Measurements from ENCODE around the gene TESMIN. TPM values are rescaled to one million over a fixed set of nuclear protein-coding genes. Genes with fewer than 3 reads are reported as not detected.

The TESMIN gene
- total RNA-seq, 2 donors from 2014 or later, result 0.47 to 0.78 TPM

GRCh38 chr11:68709062-68709461 lies 42.3 kb downstream of the TESMIN start:
- Histone ChIP-seq H3K27me3 (no peaks in the 10 kb centered on the region), H3K4me1 (no peaks in the 10 kb centered on the region), H3K27ac (no peak overlapping the region), H3K36me3 (no peaks in the 10 kb centered on the region), H3K9me3 (no peaks in the 10 kb centered on the region), H3K4me3 (no peak overlapping the region)
- no peak for DNase-seq (ENCODE audit: low spot score)
- TF ChIP-seq, protein P1, sequence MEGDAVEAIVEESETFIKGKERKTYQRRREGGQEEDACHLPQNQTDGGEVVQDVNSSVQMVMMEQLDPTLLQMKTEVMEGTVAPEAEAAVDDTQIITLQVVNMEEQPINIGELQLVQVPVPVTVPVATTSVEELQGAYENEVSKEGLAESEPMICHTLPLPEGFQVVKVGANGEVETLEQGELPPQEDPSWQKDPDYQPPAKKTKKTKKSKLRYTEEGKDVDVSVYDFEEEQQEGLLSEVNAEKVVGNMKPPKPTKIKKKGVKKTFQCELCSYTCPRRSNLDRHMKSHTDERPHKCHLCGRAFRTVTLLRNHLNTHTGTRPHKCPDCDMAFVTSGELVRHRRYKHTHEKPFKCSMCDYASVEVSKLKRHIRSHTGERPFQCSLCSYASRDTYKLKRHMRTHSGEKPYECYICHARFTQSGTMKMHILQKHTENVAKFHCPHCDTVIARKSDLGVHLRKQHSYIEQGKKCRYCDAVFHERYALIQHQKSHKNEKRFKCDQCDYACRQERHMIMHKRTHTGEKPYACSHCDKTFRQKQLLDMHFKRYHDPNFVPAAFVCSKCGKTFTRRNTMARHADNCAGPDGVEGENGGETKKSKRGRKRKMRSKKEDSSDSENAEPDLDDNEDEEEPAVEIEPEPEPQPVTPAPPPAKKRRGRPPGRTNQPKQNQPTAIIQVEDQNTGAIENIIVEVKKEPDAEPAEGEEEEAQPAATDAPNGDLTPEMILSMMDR (IDR thresholded peaks at IDR 0.05), result no peak

- no peaks in the 10 kb centered on the region for H3K9me3 ChIP-seq
- no peak for DNase-seq (ENCODE audit: low spot score)
- no peaks in the 10 kb centered on the region for H3K27me3 ChIP-seq
- H3K4me1 ChIP-seq, result no peaks in the 10 kb centered on the region
- TF ChIP-seq, protein P1 (IDR thresholded peaks at IDR 0.05), result no peak
- no peak overlapping the region for H3K4me3 ChIP-seq
- no peak overlapping the region for H3K27ac ChIP-seq
- no peaks in the 10 kb centered on the region for H3K36me3 ChIP-seq
Observed at GRCh38 chr11:68707527-68707926, 43.8 kb downstream of the TESMIN start.

DNA sequence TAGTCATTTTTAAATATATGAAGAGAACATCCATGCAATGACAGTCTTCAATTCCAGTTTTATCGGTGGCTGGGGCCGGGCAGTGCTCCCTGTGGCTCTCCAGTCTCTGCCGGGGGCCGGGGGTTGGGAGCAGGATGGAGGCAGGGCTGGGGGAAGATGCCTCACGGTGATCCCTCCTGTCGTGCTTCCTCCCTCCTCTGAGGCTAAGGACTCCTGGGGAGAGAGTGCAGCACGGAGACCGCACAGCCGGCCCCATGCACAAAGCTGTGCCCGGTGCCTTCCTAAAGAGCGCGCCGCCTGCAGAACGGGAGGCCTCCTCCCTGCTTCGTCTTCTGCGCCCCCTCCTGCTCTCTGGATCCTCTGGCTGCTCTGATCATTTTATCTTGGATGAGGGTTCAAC lies 46.4 kb downstream of the TESMIN start:
- Histone ChIP-seq H3K4me3 (no peak overlapping the region), H3K9me3 (no peaks in the 10 kb centered on the region), H3K27ac (no peak overlapping the region), H3K27me3 (no peaks in the 10 kb centered on the region), H3K36me3 (no peaks in the 10 kb centered on the region), H3K4me1 (no peaks in the 10 kb centered on the region)
- TF ChIP-seq, protein P1 (IDR thresholded peaks at IDR 0.05), result no peak
- DNase-seq (ENCODE audit: low spot score), result no peak

DNA sequence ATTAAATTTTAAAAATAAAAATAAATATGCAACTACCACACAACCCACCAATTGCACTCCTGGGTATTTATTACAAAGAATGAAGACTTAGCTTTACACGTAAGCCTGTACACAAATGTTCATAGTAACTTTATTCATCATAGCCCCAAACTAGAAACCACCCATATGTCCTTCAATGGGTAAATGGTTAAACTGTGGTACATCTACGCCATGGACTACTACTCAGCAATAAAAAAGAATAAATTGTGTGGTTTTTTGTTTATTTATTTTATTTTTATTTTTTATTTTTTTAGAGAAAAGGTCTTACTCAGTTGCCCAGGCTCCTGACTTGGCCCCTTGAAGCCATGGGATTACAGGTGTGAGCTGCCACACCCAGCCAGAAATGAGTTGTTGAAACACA lies 52.3 kb downstream of the TESMIN start:
- Histone ChIP-seq H3K27me3 (no peaks in the 10 kb centered on the region), H3K4me3 (no peak overlapping the region)
- TF ChIP-seq, protein P1 (IDR thresholded peaks at IDR 0.05), result no peak

GRCh38 chr11:68695531-68695930 lies 55.8 kb downstream of the TESMIN start:
- H3K27ac ChIP-seq, result no peak overlapping the region
- H3K9me3 ChIP-seq, result peaks cover 0 to 23% of the 10 kb centered on the region in 2 donors
- H3K27me3 ChIP-seq, result no peaks in the 10 kb centered on the region
- no peaks in the 10 kb centered on the region for H3K36me3 ChIP-seq
- no peaks in the 10 kb centered on the region for H3K4me1 ChIP-seq
- no peak for DNase-seq (ENCODE audit: low spot score)
- TF ChIP-seq, protein P1 (IDR thresholded peaks at IDR 0.05), result no peak
- no peak overlapping the region for H3K4me3 ChIP-seq

More for the DNA sequence above, 52.3 kb downstream of the TESMIN start:
- Histone ChIP-seq H3K9me3 (peaks cover 0 to 23% of the 10 kb centered on the region in 2 donors), H3K27ac (no peak overlapping the region), H3K36me3 (no peaks in the 10 kb centered on the region), H3K4me1 (no peaks in the 10 kb centered on the region)
- DNase-seq (ENCODE audit: low spot score), result no peak
